Omental fat pad (tissue), 4 donors: ENCODE measurements around the gene KLHL29. TPM values are rescaled to one million over a fixed set of nuclear protein-coding genes. Genes with fewer than 3 reads are reported as not detected.

Source experiments
- ATAC-seq: fragments of 150-250 bp; one replicate; pipeline ENCODE4 v1.9.1; 2016; ENCODE audit warnings: mild to moderate bottlenecking, moderate library complexity; ENCODE audit not compliant: low FRiP score
- DNase-seq: peaks from one replicate; pipeline ENCODE4 v3.0.0-alpha.2; 2019; ENCODE audit warnings: low spot score
- CTCF ChIP-seq, 3 donors: fragments of 450-650 bp; IDR thresholded peaks; one replicate each; pipeline ENCODE4 v1.5.1; 2016 to 2017; ENCODE audit warnings: antibody characterized with exemption in 3 of 3, mild to moderate bottlenecking in 3 of 3, moderate library complexity in 2 of 3
- total RNA-seq, 4 donors: library from RNA; depleted of rRNA; stranded (reverse); fragments of >200 nt; gene quantifications; one replicate each; pipeline ENCODE4 v1.1.0, GENCODE V29; 2016

The KLHL29 gene
- total RNA-seq, 4 donors from 2014 or later: 4.0 to 19.5 (median 12.7) TPM

- DNase-seq: no peak
- TF ChIP-seq CTCF (IDR thresholded peaks at IDR 0.05): no peak
- ATAC-seq: no peak
Observed at GRCh38 chr2:23637011-23637778, 252.2 kb downstream of the KLHL29 start.

- no peak for ATAC-seq
- DNase-seq: no peak
Observed at GRCh38 chr2:23639406-23639982, 254.5 kb downstream of the KLHL29 start.

GRCh38 chr2:23640711-23641110 is 255.7 kb downstream of the KLHL29 start:
- TF ChIP-seq CTCF (IDR thresholded peaks at IDR 0.05): no peak
- DNase-seq (no peak), ATAC-seq (no peak)

More at GRCh38 chr2:23639406-23639982, 254.5 kb downstream of the KLHL29 start:
- TF ChIP-seq CTCF (IDR thresholded peaks at IDR 0.05): no peak

- ATAC-seq: no peak
- TF ChIP-seq CTCF (IDR thresholded peaks at IDR 0.05): no peak
- no peak for DNase-seq
Observed at GRCh38 chr2:23642516-23642915, 257.5 kb downstream of the KLHL29 start.

- ATAC-seq (no peak), DNase-seq (no peak)
- TF ChIP-seq CTCF (IDR thresholded peaks at IDR 0.05): no peak
Observed at GRCh38 chr2:23645230-23645808, 260.3 kb downstream of the KLHL29 start.

- no peak for ATAC-seq
Observed at GRCh38 chr2:23647563-23647962, 262.6 kb downstream of the KLHL29 start.

More at GRCh38 chr2:23647563-23647962, 262.6 kb downstream of the KLHL29 start:
- TF ChIP-seq CTCF (IDR thresholded peaks at IDR 0.05): no peak
- DNase-seq: no peak
